Liver (tissue), 3 donors: ENCODE measurements around the gene RALGAPA2.

ENCODE experiments used
- ATF3 ChIP-seq: IDR thresholded peaks from 2 replicates; pipeline ENCODE4 v1.6.1; 2016; ENCODE audit warnings: antibody characterized with exemption
- MAX ChIP-seq: IDR thresholded peaks from 2 replicates; pipeline ENCODE4 v1.6.1; 2016; ENCODE audit warnings: antibody characterized with exemption
- RAD21 ChIP-seq, 2 donors: IDR thresholded peaks; 2 replicates each; pipeline ENCODE4 v1.6.1; 2016; ENCODE audit warnings: antibody characterized with exemption in 2 of 2, mild to moderate bottlenecking in 2 of 2
- RXRA ChIP-seq, 2 donors: IDR thresholded peaks; 2 replicates each; pipeline ENCODE4 v1.6.1; 2017 to 2018; ENCODE audit warnings: antibody characterized with exemption in 2 of 2, mild to moderate bottlenecking in 1 of 2
- SP1 ChIP-seq: IDR thresholded peaks from 2 replicates; pipeline ENCODE4 v1.6.1; 2018; ENCODE audit warnings: antibody characterized with exemption, mild to moderate bottlenecking
- TAF1 ChIP-seq: conservative IDR thresholded peaks from 2 replicates; pipeline ENCODE4 v1.6.1; 2016; ENCODE audit warnings: antibody characterized with exemption, mild to moderate bottlenecking
- YY1 ChIP-seq: IDR thresholded peaks from 2 replicates; pipeline ENCODE4 v1.6.1; 2016; ENCODE audit warnings: antibody characterized with exemption, mild to moderate bottlenecking
- ZBTB33 ChIP-seq: IDR thresholded peaks from 2 replicates; pipeline ENCODE4 v1.6.1; 2016; ENCODE audit warnings: antibody characterized with exemption
- TF ChIP-seq, protein P1 (sequence below): fragments of 150-350 bp; IDR thresholded peaks from 2 replicates; pipeline ENCODE4 v1.5.1; 2017; ENCODE audit warnings: improper control_type of control experiment, low read depth, low read length; ENCODE audit not compliant: missing input control
- donor health status: healthy.
- donor health status: healthy.

GRCh38 chr20:20721489-20721888, 9.0 kb upstream of the RALGAPA2 start:
- TF ChIP-seq, protein P1, sequence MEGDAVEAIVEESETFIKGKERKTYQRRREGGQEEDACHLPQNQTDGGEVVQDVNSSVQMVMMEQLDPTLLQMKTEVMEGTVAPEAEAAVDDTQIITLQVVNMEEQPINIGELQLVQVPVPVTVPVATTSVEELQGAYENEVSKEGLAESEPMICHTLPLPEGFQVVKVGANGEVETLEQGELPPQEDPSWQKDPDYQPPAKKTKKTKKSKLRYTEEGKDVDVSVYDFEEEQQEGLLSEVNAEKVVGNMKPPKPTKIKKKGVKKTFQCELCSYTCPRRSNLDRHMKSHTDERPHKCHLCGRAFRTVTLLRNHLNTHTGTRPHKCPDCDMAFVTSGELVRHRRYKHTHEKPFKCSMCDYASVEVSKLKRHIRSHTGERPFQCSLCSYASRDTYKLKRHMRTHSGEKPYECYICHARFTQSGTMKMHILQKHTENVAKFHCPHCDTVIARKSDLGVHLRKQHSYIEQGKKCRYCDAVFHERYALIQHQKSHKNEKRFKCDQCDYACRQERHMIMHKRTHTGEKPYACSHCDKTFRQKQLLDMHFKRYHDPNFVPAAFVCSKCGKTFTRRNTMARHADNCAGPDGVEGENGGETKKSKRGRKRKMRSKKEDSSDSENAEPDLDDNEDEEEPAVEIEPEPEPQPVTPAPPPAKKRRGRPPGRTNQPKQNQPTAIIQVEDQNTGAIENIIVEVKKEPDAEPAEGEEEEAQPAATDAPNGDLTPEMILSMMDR = no peak
- TF ChIP-seq ATF3 = no peak
- no peak for TF ChIP-seq RXRA (IDR thresholded peaks at IDR 0.05)
- TF ChIP-seq YY1 = no peak
- no peak for TF ChIP-seq RAD21 (IDR thresholded peaks at IDR 0.05)
- TF ChIP-seq MAX = no peak
- no peak for TF ChIP-seq ZBTB33
- TF ChIP-seq SP1 = no peak
- TF ChIP-seq TAF1 = no peak
